ENCODE measurements around the gene GAS2L1.

Gene GAS2L1

DNA sequence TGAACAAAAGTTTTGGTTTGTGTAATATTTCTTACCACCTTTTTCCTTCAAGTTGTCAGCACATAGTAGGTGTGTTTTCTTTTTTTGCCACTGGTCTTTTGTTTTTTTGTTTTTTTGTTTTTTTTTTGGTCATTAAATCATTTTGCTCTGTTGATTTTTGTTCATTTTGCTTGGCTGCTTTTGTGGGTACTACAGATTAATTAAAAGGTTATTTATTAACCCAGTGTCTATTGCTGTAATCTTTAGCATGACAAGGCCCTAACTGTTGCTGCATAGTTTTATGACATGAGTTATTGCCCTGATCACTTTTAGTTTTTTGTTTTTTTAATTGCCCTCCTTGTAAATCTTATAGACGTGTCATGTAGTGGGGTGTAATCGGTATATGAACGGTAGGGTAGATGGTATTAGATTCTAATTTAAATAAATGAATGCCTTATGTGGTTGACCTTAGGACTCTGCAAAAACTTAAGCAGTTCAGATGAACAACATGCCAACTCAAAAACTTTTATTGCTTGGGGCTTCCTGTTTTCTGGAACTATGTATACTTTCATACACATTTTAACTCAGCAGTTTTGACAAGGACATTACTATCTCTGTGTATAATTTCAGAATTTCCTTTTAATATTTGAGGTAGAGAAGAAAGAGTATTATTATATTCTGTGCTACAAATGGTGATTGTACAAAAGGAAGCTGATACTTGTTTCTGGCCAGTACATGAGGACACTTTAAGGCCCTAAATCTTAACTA lies 30.5 kb upstream of the GAS2L1 start:
- DNase-seq: no peak

GRCh38 chr22:29277927-29278326 lies 28.5 kb upstream of the GAS2L1 start:
- no peak for DNase-seq

DNA sequence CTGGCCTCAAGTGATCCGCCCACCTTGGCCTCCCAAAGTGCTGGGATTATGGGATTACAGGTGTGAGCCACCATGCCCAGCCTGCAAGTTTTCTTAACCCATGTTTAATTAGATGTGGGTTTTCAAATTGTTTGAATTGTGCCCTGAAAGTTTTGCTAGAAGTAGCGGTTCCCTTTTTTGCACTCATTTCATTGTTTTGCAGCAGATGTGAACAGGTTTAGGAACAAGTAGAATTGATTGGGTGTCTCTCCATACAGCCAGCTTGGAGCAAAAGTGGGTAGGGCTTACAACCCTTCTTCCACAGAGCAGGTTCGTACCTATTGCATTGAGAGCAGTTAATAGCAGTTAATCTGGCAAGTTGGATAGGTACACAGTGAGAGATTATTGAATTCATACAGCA lies 22.3 kb upstream of the GAS2L1 start:
- no peak for DNase-seq

GRCh38 chr22:29288837-29289236 lies 17.6 kb upstream of the GAS2L1 start:
- DNase-seq: no peak

DNA sequence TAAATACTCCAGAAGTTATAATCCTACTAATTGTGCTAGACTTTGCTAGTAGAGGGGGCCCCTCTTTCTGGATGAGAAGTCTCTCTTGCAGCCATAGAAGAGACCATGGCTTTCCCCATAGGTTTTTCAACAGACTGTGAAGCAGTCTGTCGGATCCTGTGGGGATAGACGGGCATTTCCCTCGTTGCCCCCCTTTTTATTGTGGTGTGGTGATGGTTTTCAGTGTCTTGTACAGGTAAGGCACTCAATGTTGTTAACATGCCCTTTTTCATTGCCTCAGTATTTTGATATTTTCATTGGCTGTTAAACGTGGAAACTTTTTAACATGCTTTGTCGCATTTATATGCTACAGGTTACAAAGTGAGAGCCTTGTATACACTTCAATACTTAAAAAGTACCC lies 16.4 kb upstream of the GAS2L1 start:
- DNase-seq: no peak

- no peak for DNase-seq
These were observed 15.2 kb upstream of the GAS2L1 start for GRCh38 chr22:29291215-29291614.

DNA sequence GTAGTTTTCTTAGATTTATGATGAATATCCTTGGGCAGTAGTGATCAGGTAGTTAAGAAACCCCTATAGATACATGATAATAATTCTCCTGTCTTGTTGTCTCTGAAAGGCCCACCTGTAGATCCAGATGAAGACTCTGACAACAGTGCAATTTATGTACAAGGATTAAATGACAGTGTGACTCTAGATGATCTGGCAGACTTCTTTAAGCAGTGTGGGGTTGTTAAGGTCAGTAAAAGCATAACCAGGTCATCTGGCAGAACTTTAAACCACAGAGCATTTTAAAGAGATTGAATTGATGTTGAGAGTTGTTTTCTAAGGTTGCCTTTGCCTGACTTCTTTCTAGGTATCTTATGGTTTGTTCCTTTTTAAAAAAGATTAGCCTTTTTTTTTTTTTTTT lies 14.1 kb upstream of the GAS2L1 start:
- DNase-seq: no peak

GRCh38 chr22:29298641-29299040 lies 7.8 kb upstream of the GAS2L1 start:
- DNase-seq: no peak

- DNase-seq: no peak
These were observed 7.1 kb upstream of the GAS2L1 start for GRCh38 chr22:29299136-29299900.

- DNase-seq: peak; percentile 6
These were observed 6.0 kb upstream of the GAS2L1 start for GRCh38 chr22:29300467-29300806.

DNA sequence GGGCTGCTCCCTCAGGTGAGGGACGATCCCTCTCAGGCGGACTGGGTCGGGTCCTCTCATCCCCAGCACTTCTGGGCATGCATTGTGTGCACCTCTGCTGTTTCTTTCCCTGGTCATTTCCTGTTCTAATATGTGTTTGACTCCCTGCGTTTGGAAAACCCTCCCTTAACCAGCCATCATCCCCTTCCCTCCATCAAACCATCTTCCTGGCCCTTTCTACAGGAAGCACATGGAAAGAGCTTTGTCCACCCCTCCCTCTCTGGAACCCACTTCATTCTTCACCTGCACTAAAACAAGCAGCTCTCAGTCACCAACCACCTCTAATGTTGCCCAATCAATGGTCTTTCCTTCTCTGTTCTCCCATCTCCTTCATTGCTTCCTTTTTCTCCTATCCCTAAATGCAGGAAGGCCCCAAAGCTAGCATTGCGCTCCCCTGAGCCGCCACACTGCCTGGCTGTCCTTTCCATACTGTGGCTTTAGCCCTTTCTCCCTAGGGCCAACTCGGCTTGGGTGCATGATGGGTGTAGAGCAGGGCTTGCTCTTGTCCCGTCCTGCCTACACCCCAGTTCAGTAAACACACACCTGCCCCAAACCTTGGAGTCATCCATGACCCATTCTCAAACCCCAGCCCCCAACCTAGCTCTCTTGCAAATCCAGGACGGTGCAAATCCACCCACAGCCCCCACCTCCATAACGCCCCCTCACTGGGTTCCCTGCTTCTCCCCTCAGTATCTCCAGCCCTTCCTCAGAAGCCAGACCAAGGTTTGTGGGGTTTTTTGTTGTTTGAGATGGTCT lies 5.4 kb upstream of the GAS2L1 start:
- peak; percentile 11 for DNase-seq

DNA sequence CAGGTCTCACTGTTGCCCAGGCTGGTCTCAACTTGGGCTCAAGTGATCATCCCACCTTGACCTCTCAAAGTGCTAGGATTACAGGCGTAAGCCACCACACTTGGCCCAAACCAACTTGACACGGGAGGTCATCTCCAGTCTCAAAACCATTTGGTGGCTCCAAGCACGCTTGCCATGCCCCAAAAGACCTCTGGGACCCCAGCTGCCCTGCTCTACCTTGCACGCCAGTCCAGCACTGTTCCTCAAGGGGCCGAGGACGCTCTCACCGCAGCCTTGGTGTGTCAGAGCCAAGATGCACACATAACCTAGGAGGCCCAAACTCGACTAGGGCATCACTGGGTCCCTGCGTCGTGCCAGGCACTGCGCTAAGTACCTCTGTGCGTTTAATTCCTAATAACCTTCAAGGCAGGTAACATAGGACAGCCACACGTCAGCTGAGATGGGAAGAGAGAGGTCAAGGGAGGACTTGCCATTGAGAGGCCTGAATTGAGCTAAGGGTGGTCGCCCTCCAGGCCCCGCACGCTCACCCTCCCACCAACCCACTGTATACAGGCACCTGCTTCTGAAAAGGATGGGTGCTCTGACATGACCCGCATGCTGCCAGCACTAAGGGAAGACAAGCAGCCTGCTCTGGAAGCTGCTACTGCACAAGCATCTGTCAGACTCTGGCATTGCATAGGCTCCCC lies 4.6 kb upstream of the GAS2L1 start:
- DNase-seq: peak; percentile 9

- DNase-seq: no peak
These were observed 4.1 kb upstream of the GAS2L1 start for GRCh38 chr22:29302402-29302680.

DNA sequence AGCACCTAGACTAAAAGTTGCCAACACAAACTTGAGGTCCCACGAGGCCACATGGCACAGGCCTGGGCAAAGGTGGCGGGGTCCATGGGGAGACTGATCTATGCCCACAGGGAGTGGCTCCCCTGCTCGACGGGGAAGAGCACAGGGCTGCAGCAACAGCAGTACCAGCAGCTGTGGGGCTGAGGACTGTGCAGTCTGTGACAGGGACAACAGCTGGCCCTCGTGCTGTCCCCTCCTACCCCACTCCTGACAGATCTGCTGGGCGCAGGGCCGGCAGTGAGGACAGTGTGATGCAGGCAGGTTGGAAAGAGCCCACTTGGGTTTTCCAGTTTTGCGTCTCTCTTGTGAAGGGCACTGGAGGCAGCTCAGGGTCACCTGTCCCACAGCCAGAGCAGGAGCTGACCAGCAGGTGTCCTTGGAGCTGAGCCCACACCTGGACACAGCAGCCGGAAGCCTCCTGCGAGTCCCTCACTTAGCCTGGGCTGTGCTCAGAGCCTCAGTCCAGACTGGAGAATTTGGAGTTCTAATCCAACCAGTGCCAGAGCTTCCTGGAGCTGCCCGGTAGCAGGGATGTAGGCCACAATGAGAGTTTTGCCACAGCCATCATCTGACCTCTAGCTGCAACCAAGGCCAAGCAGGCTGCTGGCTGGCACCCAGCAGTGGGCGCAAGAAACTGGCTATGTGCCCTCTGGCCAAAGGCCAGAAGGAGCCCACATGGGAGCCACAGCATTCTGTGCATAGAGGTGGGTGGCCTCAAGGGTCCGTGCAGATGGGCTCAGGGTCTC lies 3.6 kb upstream of the GAS2L1 start:
- DNase-seq: peak; percentile 17

DNA sequence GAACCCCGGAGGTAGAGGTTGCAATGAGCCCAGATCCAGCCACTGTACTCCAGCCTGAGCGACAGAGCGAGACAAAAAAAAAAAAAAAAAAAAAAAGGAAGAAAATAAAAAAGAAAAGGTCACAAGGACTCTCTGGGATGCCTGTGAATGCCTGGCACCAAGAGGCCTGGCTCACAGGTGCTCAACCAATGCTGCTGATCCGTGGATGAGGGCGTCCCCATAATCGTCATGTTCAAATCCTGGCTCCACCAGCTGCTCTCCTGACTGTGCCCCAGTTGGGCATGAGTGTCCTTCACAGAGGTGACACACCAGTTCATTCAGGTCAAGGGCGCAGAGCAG lies 645 bp upstream of the GAS2L1 start:
- DNase-seq: no peak

GRCh38 chr22:29306835-29307595 lies 565 bp downstream of the GAS2L1 start:
- DNase-seq: peak; percentile 77

DNA sequence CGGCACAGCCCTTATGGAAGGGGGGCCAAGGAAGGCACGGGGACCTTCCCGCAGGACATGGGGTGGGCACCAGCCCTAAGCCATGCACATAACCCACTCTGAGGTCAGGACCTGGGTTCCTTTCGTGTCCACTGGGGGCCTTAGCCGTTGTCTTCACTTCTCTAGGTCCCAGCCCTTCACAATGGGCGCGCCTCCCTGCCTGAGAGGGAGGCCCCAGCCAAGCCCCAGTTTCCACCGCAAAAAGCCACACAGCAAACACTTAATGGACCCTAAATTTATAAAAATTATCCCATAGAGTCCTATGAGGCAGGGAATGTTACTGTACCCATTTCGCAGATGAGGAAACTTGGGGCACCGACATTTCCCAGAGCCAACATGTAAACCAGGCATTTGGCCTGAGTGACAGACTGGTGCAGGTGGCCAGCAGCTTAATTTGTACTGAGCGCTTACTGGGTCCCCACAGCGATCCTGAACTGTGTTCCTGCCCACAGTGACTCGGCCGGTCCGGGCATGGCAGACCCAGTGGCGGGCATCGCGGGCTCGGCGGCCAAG lies 1.2 kb downstream of the GAS2L1 start:
- DNase-seq: no peak

DNA sequence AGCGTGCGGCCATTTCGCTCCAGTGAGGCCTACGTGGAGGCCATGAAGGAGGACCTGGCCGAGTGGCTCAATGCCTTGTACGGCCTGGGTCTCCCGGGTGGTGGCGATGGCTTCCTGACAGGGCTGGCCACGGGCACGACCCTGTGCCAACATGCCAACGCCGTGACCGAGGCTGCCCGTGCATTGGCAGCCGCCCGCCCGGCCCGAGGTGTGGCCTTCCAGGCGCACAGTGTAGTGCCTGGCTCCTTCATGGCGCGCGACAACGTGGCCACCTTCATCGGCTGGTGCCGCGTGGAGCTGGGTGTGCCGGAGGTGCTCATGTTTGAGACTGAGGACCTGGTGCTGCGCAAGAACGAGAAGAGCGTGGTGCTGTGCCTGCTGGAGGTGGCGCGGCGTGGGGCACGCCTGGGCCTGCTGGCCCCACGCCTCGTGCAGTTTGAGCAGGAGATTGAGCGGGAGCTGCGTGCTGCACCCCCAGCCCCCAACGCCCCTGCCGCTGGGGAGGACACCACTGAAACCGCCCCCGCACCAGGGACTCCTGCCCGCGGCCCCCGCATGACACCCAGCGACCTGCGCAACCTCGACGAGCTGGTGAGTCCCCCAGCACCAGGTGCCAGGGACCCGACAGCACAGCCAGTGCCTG lies 1.8 kb downstream of the GAS2L1 start:
- no peak for DNase-seq

DNA sequence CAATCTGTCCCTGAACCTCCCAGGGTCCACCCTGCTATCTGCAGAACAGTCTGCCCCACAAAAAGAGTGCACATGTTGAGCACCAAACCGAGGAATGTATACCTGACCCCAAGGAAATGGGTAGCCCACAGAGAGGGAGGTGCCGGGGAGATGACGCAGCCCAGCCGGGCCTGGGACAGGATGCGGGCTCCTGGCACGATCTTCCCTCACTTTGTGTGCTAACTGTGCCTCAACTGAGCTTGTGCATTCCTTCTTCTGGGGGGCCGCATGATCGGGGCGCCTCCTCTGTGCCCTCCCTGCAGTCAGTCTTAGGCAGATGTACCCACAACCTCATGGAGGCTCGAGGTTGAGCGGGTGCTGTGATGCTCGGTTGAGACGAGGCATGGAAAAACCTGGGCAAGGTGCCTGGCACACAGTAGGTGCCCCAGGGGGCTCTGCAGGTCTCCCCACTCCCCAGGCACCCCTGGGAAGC lies 2.4 kb downstream of the GAS2L1 start:
- DNase-seq: no peak

GRCh38 chr22:29309332-29310064 lies 3.0 kb downstream of the GAS2L1 start:
- no peak for DNase-seq

Data from retina (tissue), 1 donor.